Islet precursor cell (in vitro differentiated cells): ENCODE results near the gene CTSZ.
A peak's percentile ranks its signal among the peaks of the same experiment; 100 is the strongest.
"Not testable (repeated sequence)": the region's sequence is repeated elsewhere in the genome, so short reads cannot be mapped to it uniquely, and the experiment has no call there.

Source experiments
- DNase-seq: peaks from one replicate; pipeline ENCODE4 v3.0.0-alpha.2; 2018

CTSZ gene

GRCh38 chr20:58995461-58996225, 11.4 kb downstream of the CTSZ start:
- DNase-seq, result no peak

- DNase-seq, result no peak
Observed at GRCh38 chr20:58994390-58995159, 12.5 kb downstream of the CTSZ start.

GRCh38 chr20:58993332-58994248, 13.5 kb downstream of the CTSZ start:
- peak; percentile 49 for DNase-seq

- peak; percentile 2 for DNase-seq
Observed at GRCh38 chr20:58992911-58993310, 14.1 kb downstream of the CTSZ start.

GRCh38 chr20:58991715-58992114, 15.3 kb downstream of the CTSZ start:
- peak; percentile 31 for DNase-seq

- peak; percentile 19 for DNase-seq
Observed at GRCh38 chr20:58990651-58991445, 16.2 kb downstream of the CTSZ start.

GRCh38 chr20:58989196-58989595, 17.9 kb downstream of the CTSZ start:
- DNase-seq, result no peak

GRCh38 chr20:58988565-58988882, 18.5 kb downstream of the CTSZ start:
- peak; percentile 26 for DNase-seq

- peak; percentile 26 for DNase-seq
Observed at GRCh38 chr20:58987790-58988564, 19.1 kb downstream of the CTSZ start.

- DNase-seq, result peak; percentile 12
Observed at GRCh38 chr20:58986968-58987517, 20.0 kb downstream of the CTSZ start.

GRCh38 chr20:58986286-58986967, 20.6 kb downstream of the CTSZ start:
- peak; percentile 43 for DNase-seq

- peak; percentile 6 for DNase-seq
Observed at GRCh38 chr20:58985656-58986055, 21.4 kb downstream of the CTSZ start.

- DNase-seq, result peak; percentile 38
Observed at GRCh38 chr20:58984691-58985090, 22.4 kb downstream of the CTSZ start.

GRCh38 chr20:58983115-58983468, 24.0 kb downstream of the CTSZ start:
- not testable (repeated sequence) for DNase-seq

GRCh38 chr20:58982406-58983114, 24.5 kb downstream of the CTSZ start:
- peak; percentile 41 for DNase-seq

- DNase-seq, result peak; percentile 48
Observed at GRCh38 chr20:58981628-58982364, 25.3 kb downstream of the CTSZ start.

GRCh38 chr20:58980711-58981627, 26.1 kb downstream of the CTSZ start, which contains the start of gene NELFCD:
TSS of gene NELFCD (plus strand) at chr20:58981256. CDS start at chr20:58981310, 54 bp downstream.
- DNase-seq, result peak; percentile 93
